Smooth muscle cell (in vitro differentiated cells): Measurements from ENCODE around the gene MORC3. TPM values are rescaled to one million over a fixed set of nuclear protein-coding genes. Genes with fewer than 3 reads are reported as not detected.
"Not testable (repeated sequence)": the region's sequence is repeated elsewhere in the genome, so short reads cannot be mapped to it uniquely, and the experiment has no call there.

Experiments
- DNase-seq: peaks from one replicate; lab custom pipeline; 2025; ENCODE audit not compliant: unreplicated experiment; lab: John Stamatoyannopoulos, UW
- H2AFZ ChIP-seq: fragments of 200-600 bp; sonication (generic); 2 replicates; pipeline ENCODE4 v1.6.0; 2016; ENCODE audit warnings: antibody characterized with exemption, low read depth, mild to moderate bottlenecking
- H3F3A ChIP-seq: fragments of 200-600 bp; sonication (generic); 2 replicates; pipeline ENCODE4 v1.6.0; 2017; ENCODE audit warnings: antibody characterized with exemption, low read depth
- H3K27ac ChIP-seq: fragments of 200-600 bp; sonication (generic); 2 replicates; pipeline ENCODE4 v1.5.1; 2016; ENCODE audit warnings: low read depth, mild to moderate bottlenecking
- H3K27me3 ChIP-seq: fragments of 200-600 bp; sonication (generic); 2 replicates; pipeline ENCODE4 v1.6.1; 2016; ENCODE audit warnings: low read depth, mild to moderate bottlenecking
- H3K36me3 ChIP-seq: fragments of 200-600 bp; sonication (generic); 2 replicates; pipeline ENCODE4 v1.5.1; 2016; ENCODE audit warnings: low read depth
- H3K4me1 ChIP-seq: fragments of 200-600 bp; sonication (generic); 2 replicates; pipeline ENCODE4 v1.5.1; 2016; ENCODE audit warnings: low read depth
- H3K4me2 ChIP-seq: fragments of 200-600 bp; sonication (generic); 2 replicates; pipeline ENCODE4 v1.6.0; 2016; ENCODE audit warnings: mild to moderate bottlenecking
- H3K4me3 ChIP-seq: fragments of 200-600 bp; sonication (generic); 2 replicates; pipeline ENCODE4 v1.5.1; 2016; ENCODE audit warnings: mild to moderate bottlenecking
- H3K79me2 ChIP-seq: fragments of 200-600 bp; sonication (generic); 2 replicates; pipeline ENCODE4 v1.6.0; 2016; ENCODE audit warnings: low read depth, mild to moderate bottlenecking
- H3K9ac ChIP-seq: fragments of 200-600 bp; sonication (generic); 2 replicates; pipeline ENCODE4 v1.6.0; 2016; ENCODE audit warnings: low read depth
- H3K9me3 ChIP-seq: fragments of 200-600 bp; sonication (generic); replicated peaks from 2 replicates; pipeline ENCODE4 v1.5.1; 2016; ENCODE audit warnings: low read depth
- H4K20me1 ChIP-seq: fragments of 200-600 bp; sonication (generic); 2 replicates; pipeline ENCODE4 v1.6.0; 2016; ENCODE audit warnings: low read depth
- CTCF ChIP-seq: fragments of 200-600 bp; sonication (generic); IDR thresholded peaks from 2 replicates; pipeline ENCODE4 v1.5.1; 2017; ENCODE audit warnings: borderline replicate concordance, mild to moderate bottlenecking, antibody characterized with exemption; ENCODE audit not compliant: insufficient read depth, poor library complexity, severe bottlenecking
- WGBS: methylation state at CpG from one replicate; pipeline ENCODE4 v1.1.7; 2016; ENCODE audit warnings: low lambda C conversion rate; 5-methylcytosine and 5-hydroxymethylcytosine counted together
- polyA plus RNA-seq: library from polyadenylated mRNA; unstranded; fragments of >200 nt; fragmentation: Nextera tagmentation; extraction: Ambion mirVana; gene quantifications from 2 replicates; pipeline ENCODE4 v1.2.1, GENCODE V29; 2016
- total RNA-seq: library from RNA; depleted of rRNA; stranded (reverse); fragments of >200 nt; gene quantifications from 2 replicates; pipeline ENCODE4 v1.2.3, GENCODE V29; 2014

Gene MORC3
- total and polyA plus RNA-seq, 2 experiments from 2014 or later: 11.6 to 44.3 TPM

- H3K27ac ChIP-seq: no peak overlapping the region
- no peaks in the 10 kb centered on the region for H3K27me3 ChIP-seq
- H3K9ac ChIP-seq: no peak overlapping the region
- DNase-seq: no peak
- no peaks in the 10 kb centered on the region for H3K4me1 ChIP-seq
- H3K79me2 ChIP-seq: no peaks in the 10 kb centered on the region
- H3K9me3 ChIP-seq: no peaks in the 10 kb centered on the region
- TF ChIP-seq CTCF: no peak
- no peaks in the 10 kb centered on the region for H3K36me3 ChIP-seq
- H3F3A ChIP-seq: no peaks in the 10 kb centered on the region
- WGBS: 97% methylated on average over 4 of the region's 4 CpGs
- no peak overlapping the region for H2AFZ ChIP-seq
- H3K4me3 ChIP-seq: no peak overlapping the region
- H4K20me1 ChIP-seq: no peaks in the 10 kb centered on the region
- no peak overlapping the region for H3K4me2 ChIP-seq
Measured at GRCh38 chr21:36396971-36397370, 77.0 kb downstream of the MORC3 start.

DNA sequence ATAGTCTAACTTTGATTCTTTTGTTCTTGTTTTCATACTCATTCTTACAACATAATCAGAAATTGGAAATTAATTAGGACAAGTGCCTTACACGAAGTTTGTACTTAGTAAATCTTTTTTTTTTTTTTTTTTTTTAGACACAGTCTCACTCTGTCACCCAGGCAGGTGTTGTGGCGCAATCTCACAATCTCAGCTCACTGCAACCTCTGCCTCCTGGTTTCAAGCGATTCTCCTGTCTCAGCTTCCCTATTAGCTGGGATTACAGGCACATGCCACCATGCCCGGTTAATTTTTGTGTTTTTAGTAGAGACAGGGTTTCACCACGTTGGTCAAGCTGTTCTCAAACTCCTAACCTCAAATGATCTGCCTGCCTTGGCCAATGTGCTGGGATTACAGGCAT, 77.6 kb downstream of the MORC3 start:
- H4K20me1 ChIP-seq: no peaks in the 10 kb centered on the region
- no peak for TF ChIP-seq CTCF
- H2AFZ ChIP-seq: no peak overlapping the region
- H3K9me3 ChIP-seq: no peaks in the 10 kb centered on the region
- no peak overlapping the region for H3K4me3 ChIP-seq
- no peaks in the 10 kb centered on the region for H3K27me3 ChIP-seq
- no peak overlapping the region for H3K27ac ChIP-seq
- no peaks in the 10 kb centered on the region for H3K79me2 ChIP-seq
- H3K9ac ChIP-seq: no peak overlapping the region
- DNase-seq: no peak
- no peaks in the 10 kb centered on the region for H3K4me1 ChIP-seq
- H3K4me2 ChIP-seq: no peak overlapping the region
- WGBS: 96% methylated on average over 5 of the region's 5 CpGs
- H3K36me3 ChIP-seq: no peaks in the 10 kb centered on the region
- H3F3A ChIP-seq: no peaks in the 10 kb centered on the region

- not testable (repeated sequence) for H3K27me3 ChIP-seq, H3K4me3 ChIP-seq, DNase-seq, H3K36me3 ChIP-seq, H3K79me2 ChIP-seq, H3K4me2 ChIP-seq, H3K4me1 ChIP-seq, H3K9me3 ChIP-seq, H4K20me1 ChIP-seq, H2AFZ ChIP-seq, H3K27ac ChIP-seq, H3K9ac ChIP-seq, H3F3A ChIP-seq
- 97% methylated on average over 9 of the region's 9 CpGs for whole genome bisulfite sequencing
Measured at GRCh38 chr21:36399736-36400135, 79.7 kb downstream of the MORC3 start.

- H3K9ac ChIP-seq: no peak overlapping the region
- H3K36me3 ChIP-seq: no peaks in the 10 kb centered on the region
- H4K20me1 ChIP-seq: no peaks in the 10 kb centered on the region
- 96% methylated on average over 8 of the region's 8 CpGs for WGBS
- no peak overlapping the region for H3K27ac ChIP-seq
- H3K4me3 ChIP-seq: no peak overlapping the region
- H3K4me2 ChIP-seq: no peak overlapping the region
- TF ChIP-seq CTCF: no peak
- H3K9me3 ChIP-seq: no peaks in the 10 kb centered on the region
- no peak overlapping the region for H2AFZ ChIP-seq
- H3K27me3 ChIP-seq: no peaks in the 10 kb centered on the region
- DNase-seq: no peak
- no peaks in the 10 kb centered on the region for H3K79me2 ChIP-seq
- H3F3A ChIP-seq: no peaks in the 10 kb centered on the region
- H3K4me1 ChIP-seq: no peaks in the 10 kb centered on the region
Measured at GRCh38 chr21:36400719-36401118, 80.7 kb downstream of the MORC3 start.
